Skeletal muscle tissue (tissue), 4 donors: Measurements from ENCODE around the gene ACSF2. TPM values are rescaled to one million over a fixed set of nuclear protein-coding genes. Genes with fewer than 3 reads are reported as not detected.
"Not testable (repeated sequence)": the region's sequence is repeated elsewhere in the genome, so short reads cannot be mapped to it uniquely, and the experiment has no call there.

Experiments
- H3K27ac ChIP-seq: one replicate; pipeline ENCODE4 v1.7.0; 2013; ENCODE audit warnings: mild to moderate bottlenecking, low read depth, low read length, inconsistent platforms
- H3K27me3 ChIP-seq, 3 donors: one replicate each; pipeline ENCODE4 v1.7.0; 2013; ENCODE audit warnings: low read length in 3 of 3; ENCODE audit not compliant: control insufficient read depth in 3 of 3, insufficient read depth in 3 of 3
- H3K36me3 ChIP-seq, 3 donors: one replicate each; pipeline ENCODE4 v1.7.0; 2013; ENCODE audit warnings: low read length in 3 of 3; ENCODE audit not compliant: control insufficient read depth in 3 of 3, insufficient read depth in 3 of 3
- H3K4me1 ChIP-seq, 3 donors: one replicate each; pipeline ENCODE4 v1.7.0; 2013; ENCODE audit warnings: low read length in 3 of 3, mild to moderate bottlenecking in 3 of 3; ENCODE audit not compliant: control insufficient read depth in 3 of 3, insufficient read depth in 3 of 3
- H3K4me3 ChIP-seq, 3 donors: one replicate each; pipeline ENCODE4 v1.7.0; 2013; ENCODE audit warnings: low read length in 3 of 3
- H3K9ac ChIP-seq, 3 donors: one replicate each; pipeline ENCODE4 v1.7.0; 2013; ENCODE audit warnings: low read length in 3 of 3, mild to moderate bottlenecking in 3 of 3, moderate library complexity in 2 of 3, low read depth in 1 of 3
- H3K9me3 ChIP-seq, 3 donors: one replicate each; pipeline ENCODE4 v1.7.0; 2013; ENCODE audit warnings: low read length in 3 of 3; ENCODE audit not compliant: control insufficient read depth in 3 of 3
- total RNA-seq: library from RNA; depleted of rRNA; stranded (reverse); fragments of >200 nt; gene quantifications from one replicate; pipeline ENCODE4 v1.2.3, GENCODE V29; 2014
- donor health status: Osteomylitis.

Gene ACSF2
- total RNA-seq, 1 donor from 2014 or later, result 51.1 TPM

GRCh38 chr17:50474523-50474922, 48.5 kb downstream of the ACSF2 start:
- no peak overlapping the region for H3K4me3 ChIP-seq

GRCh38 chr17:50475362-50475761, 49.3 kb downstream of the ACSF2 start:
- no peak overlapping the region for H3K27ac ChIP-seq
- H3K36me3 ChIP-seq, result peaks cover 7 to 14% (median 10%) of the 10 kb centered on the region in 3 donors
- H3K4me1 ChIP-seq, result peaks cover 37 to 46% (median 43%) of the 10 kb centered on the region in 3 donors
- H3K4me3 ChIP-seq, result no peak overlapping the region
- no peak overlapping the region for H3K9ac ChIP-seq
- H3K27me3 ChIP-seq, result peaks cover 0 to 6% (median 0%) of the 10 kb centered on the region in 3 donors
- H3K9me3 ChIP-seq, result no peaks in the 10 kb centered on the region

More at GRCh38 chr17:50474523-50474922, 48.5 kb downstream of the ACSF2 start:
- Histone ChIP-seq H3K9me3 (no peaks in the 10 kb centered on the region), H3K27ac (no peak overlapping the region), H3K4me1 (peaks cover 39 to 46% (median 44%) of the 10 kb centered on the region in 3 donors), H3K27me3 (peaks cover 0 to 6% (median 0%) of the 10 kb centered on the region in 3 donors), H3K36me3 (peaks cover 5 to 10% (median 7%) of the 10 kb centered on the region in 3 donors), H3K9ac (no peak overlapping the region)

GRCh38 chr17:50475775-50476544, 49.9 kb downstream of the ACSF2 start:
- not testable (repeated sequence) for H3K27ac ChIP-seq, H3K27me3 ChIP-seq, H3K9me3 ChIP-seq, H3K4me3 ChIP-seq
- Histone ChIP-seq H3K36me3 (peaks cover 7 to 16% (median 10%) of the 10 kb centered on the region in 3 donors), H3K4me1 (peaks cover 32 to 42% (median 38%) of the 10 kb centered on the region in 3 donors), H3K9ac (peak overlapping the region in 1 of 3 donors; percentile 5)

GRCh38 chr17:50476545-50477315, 50.7 kb downstream of the ACSF2 start:
- peaks cover 0 to 6% (median 0%) of the 10 kb centered on the region in 3 donors for H3K27me3 ChIP-seq
- no peaks in the 10 kb centered on the region for H3K9me3 ChIP-seq
- no peak overlapping the region for H3K27ac ChIP-seq
- peaks cover 28 to 35% (median 30%) of the 10 kb centered on the region in 3 donors for H3K4me1 ChIP-seq
- H3K4me3 ChIP-seq, result no peak overlapping the region
- H3K9ac ChIP-seq, result peak overlapping the region in 1 of 3 donors; percentile 5
- peaks cover 8 to 16% (median 16%) of the 10 kb centered on the region in 3 donors for H3K36me3 ChIP-seq

GRCh38 chr17:50477976-50478375, 52.0 kb downstream of the ACSF2 start:
- Histone ChIP-seq H3K27ac (peak overlapping the region; percentile 91), H3K27me3 (peaks cover 0 to 6% (median 0%) of the 10 kb centered on the region in 3 donors), H3K4me1 (peaks cover 24 to 35% (median 29%) of the 10 kb centered on the region in 3 donors), H3K9ac (peak overlapping the region; percentile 86 to 94 (median 92)), H3K36me3 (peaks cover 12 to 22% (median 16%) of the 10 kb centered on the region in 3 donors), H3K4me3 (peak overlapping the region; percentile 81 to 91 (median 89)), H3K9me3 (no peaks in the 10 kb centered on the region)

GRCh38 chr17:50478391-50479381, 52.7 kb downstream of the ACSF2 start, which contains the start of gene RSAD1:
Gene RSAD1 (plus strand): TSS chr17:50478860. CDS start chr17:50478885, 25 bp downstream.
- Histone ChIP-seq H3K9ac (peak within 1 kb of the TSS; percentile 86 to 94 (median 92)), H3K4me3 (peak within 1 kb of the TSS; percentile 81 to 91 (median 89)), H3K36me3 (peaks cover 16 to 27% (median 21%) of the 10 kb centered on the region in 3 donors), H3K27me3 (peaks cover 0 to 6% (median 0%) of the 10 kb centered on the region in 3 donors), H3K4me1 (peaks cover 29 to 38% (median 34%) of the 10 kb centered on the region in 3 donors), H3K27ac (peak within 1 kb of the TSS; percentile 91), H3K9me3 (no peaks in the 10 kb centered on the region)

- Histone ChIP-seq H3K36me3 (peaks cover 21 to 33% (median 24%) of the 10 kb centered on the region in 3 donors), H3K9ac (peak overlapping the region; percentile 72 to 94 (median 86)), H3K4me3 (peak overlapping the region; percentile 81 to 91 (median 89)), H3K4me1 (peaks cover 29 to 38% (median 34%) of the 10 kb centered on the region in 3 donors), H3K27me3 (peaks cover 0 to 6% (median 0%) of the 10 kb centered on the region in 3 donors), H3K9me3 (no peaks in the 10 kb centered on the region), H3K27ac (peak overlapping the region; percentile 91)
Observed at GRCh38 chr17:50479522-50480141, 53.6 kb downstream of the ACSF2 start.

- H3K27me3 ChIP-seq, result peaks cover 0 to 6% (median 0%) of the 10 kb centered on the region in 3 donors
- H3K36me3 ChIP-seq, result peaks cover 26 to 39% (median 27%) of the 10 kb centered on the region in 3 donors
- H3K9me3 ChIP-seq, result no peaks in the 10 kb centered on the region
- peak overlapping the region in 2 of 3 donors; percentile 72 to 86 for H3K9ac ChIP-seq
- peak overlapping the region in 1 of 3 donors; percentile 81 for H3K4me3 ChIP-seq
- H3K27ac ChIP-seq, result peak overlapping the region; percentile 91
- H3K4me1 ChIP-seq, result peaks cover 29 to 38% (median 34%) of the 10 kb centered on the region in 3 donors
Observed at GRCh38 chr17:50480142-50480764, 54.2 kb downstream of the ACSF2 start.
